SK-N-SH treated with all-trans-retinoic acid at 6 μM for 48 hours (cell line): ENCODE results near the gene MINDY4.

ENCODE experiments used
- ATAC-seq: fragments of 200-7000 bp; cut with Tn5 transposase; 3 replicates; pipeline ENCODE4 v1.9.1; 2020; ENCODE audit warnings: mild to moderate bottlenecking, moderate library complexity
- ARNTL ChIP-seq: fragments of 450-650 bp; formaldehyde crosslinking; IDR thresholded peaks from 2 replicates; pipeline ENCODE4 v1.5.0; 2020; ENCODE audit warnings: low read depth, mild to moderate bottlenecking, moderate library complexity, borderline replicate concordance
- BACH2 ChIP-seq: fragments of 250-450 bp; sonication (Bioruptor Pico); IDR thresholded peaks from 2 replicates; pipeline ENCODE4 v1.9.0; 2021; ENCODE audit warnings: mild to moderate bottlenecking, borderline replicate concordance
- CSDC2 ChIP-seq: fragments of 250-450 bp; sonication (Bioruptor Pico); IDR thresholded peaks from 2 replicates; pipeline ENCODE4 v1.5.0; 2020; ENCODE audit warnings: mild to moderate bottlenecking, moderate library complexity
- ESRRG ChIP-seq: fragments of 250-450 bp; sonication (Bioruptor Pico); IDR thresholded peaks from 2 replicates; pipeline ENCODE4 v1.6.1; 2021; ENCODE audit warnings: mild to moderate bottlenecking
- ISL1 ChIP-seq: fragments of 250-450 bp; sonication (Bioruptor Pico); IDR thresholded peaks from 2 replicates; pipeline ENCODE4 v2.1.2; 2022; ENCODE audit warnings: mild to moderate bottlenecking, moderate library complexity
- OSR1 ChIP-seq: fragments of 250-450 bp; sonication (Bioruptor Pico); IDR thresholded peaks from 2 replicates; pipeline ENCODE4 v1.8.0; 2022; ENCODE audit warnings: moderate library complexity, mild to moderate bottlenecking, inconsistent platforms
- PPARA ChIP-seq: fragments of 250-450 bp; sonication (Bioruptor Pico); IDR thresholded peaks from 2 replicates; pipeline ENCODE4 v1.5.0; 2020; ENCODE audit warnings: mild to moderate bottlenecking, borderline replicate concordance
- RARB ChIP-seq: fragments of 250-450 bp; sonication (Bioruptor Pico); IDR thresholded peaks from 2 replicates; pipeline ENCODE4 v1.8.0; 2021; ENCODE audit warnings: mild to moderate bottlenecking, moderate library complexity
- SNAI2 ChIP-seq: fragments of 250-450 bp; sonication (Bioruptor Pico); IDR thresholded peaks from 2 replicates; pipeline ENCODE4 v1.5.0; 2020; ENCODE audit warnings: mild to moderate bottlenecking, moderate library complexity
- TCF4 ChIP-seq: fragments of 250-450 bp; sonication (Bioruptor Pico); IDR thresholded peaks from 2 replicates; pipeline ENCODE4 v1.8.0; 2021; ENCODE audit warnings: mild to moderate bottlenecking, moderate library complexity, borderline replicate concordance
- TOX ChIP-seq: fragments of 250-450 bp; sonication (Bioruptor Pico); IDR thresholded peaks from 2 replicates; pipeline ENCODE4 v1.8.0; 2021; ENCODE audit warnings: mild to moderate bottlenecking, moderate library complexity, borderline replicate concordance
- ZC3H10 ChIP-seq: fragments of 250-450 bp; sonication (Bioruptor Pico); IDR thresholded peaks from 2 replicates; pipeline ENCODE4 v1.5.1; 2021; ENCODE audit warnings: mild to moderate bottlenecking, moderate library complexity
- ZFP30 ChIP-seq: fragments of 450-650 bp; formaldehyde crosslinking; IDR thresholded peaks from 2 replicates; pipeline ENCODE4 v1.5.0; 2022; ENCODE audit warnings: mild to moderate bottlenecking, moderate library complexity
- ZNF565 ChIP-seq: fragments of 450-650 bp; formaldehyde crosslinking; conservative IDR thresholded peaks from 2 replicates; pipeline ENCODE4 v1.5.0; 2020; ENCODE audit warnings: low read depth, mild to moderate bottlenecking, moderate library complexity
- TF ChIP-seq, protein P1 (sequence below): fragments of 250-450 bp; sonication (Bioruptor Pico); IDR thresholded peaks from 2 replicates; pipeline ENCODE4 v1.5.0; 2020; ENCODE audit warnings: mild to moderate bottlenecking, moderate library complexity
- TF ChIP-seq, protein P2 (sequence below): fragments of 250-450 bp; sonication (Bioruptor Pico); IDR thresholded peaks from 2 replicates; pipeline ENCODE4 v1.8.0; 2021; ENCODE audit warnings: low read depth, mild to moderate bottlenecking, moderate library complexity, borderline replicate concordance
- TF ChIP-seq, protein P3 (sequence below): fragments of 250-450 bp; sonication (Bioruptor Pico); IDR thresholded peaks from 2 replicates; pipeline ENCODE4 v1.5.1; 2021; ENCODE audit warnings: mild to moderate bottlenecking, moderate library complexity
- TF ChIP-seq, protein P4 (sequence below): fragments of 250-450 bp; sonication (Bioruptor Pico); IDR thresholded peaks from 2 replicates; pipeline ENCODE4 v1.8.0; 2020; ENCODE audit warnings: mild to moderate bottlenecking, moderate library complexity, borderline replicate concordance
- TF ChIP-seq, protein P5 (sequence below): fragments of 250-450 bp; sonication (Bioruptor Pico); IDR thresholded peaks from 2 replicates; pipeline ENCODE4 v1.5.1; 2020; ENCODE audit warnings: low read depth, mild to moderate bottlenecking, moderate library complexity

MINDY4 gene

DNA sequence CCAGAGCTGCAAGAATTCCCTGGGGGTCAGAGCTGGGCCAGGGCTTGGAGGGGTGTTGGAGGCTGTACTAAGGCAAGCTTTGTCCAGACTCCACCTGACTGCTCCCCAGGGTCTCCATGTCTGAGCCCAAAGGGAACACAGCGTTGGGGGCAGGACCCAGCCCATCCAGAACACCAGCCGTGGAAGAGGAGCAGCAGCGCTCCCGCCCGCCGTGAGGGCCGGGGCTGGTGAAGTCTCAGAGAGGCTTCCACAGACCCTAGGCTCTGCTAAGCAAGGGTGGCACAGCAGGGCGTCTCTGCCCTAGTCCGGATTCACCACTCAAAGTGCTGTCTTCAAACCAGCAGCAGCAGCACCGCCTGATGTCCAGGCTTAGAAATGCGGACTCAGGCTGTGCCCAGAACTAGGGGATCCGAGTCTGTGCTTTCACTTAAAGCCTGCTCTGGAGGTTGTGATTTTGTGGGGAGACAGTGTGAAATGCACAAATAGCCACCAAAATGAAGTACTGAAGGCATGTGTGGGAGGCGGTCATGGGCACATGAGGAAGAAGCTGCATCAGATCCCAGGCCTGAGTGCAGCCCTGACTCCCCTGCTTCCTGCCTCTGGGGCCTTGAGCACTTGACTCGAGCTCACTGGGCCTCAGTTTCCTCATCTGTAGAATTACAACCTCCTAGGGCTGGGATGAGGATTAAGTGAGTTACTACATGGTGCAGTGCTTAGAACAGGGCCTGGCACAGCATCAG is 123.8 kb downstream of the MINDY4 start (continued):
- TF ChIP-seq TOX (CRISPR knock-in tag) (no peak), SNAI2 (no peak), TCF4 (CRISPR knock-in tag) (no peak)

DNA sequence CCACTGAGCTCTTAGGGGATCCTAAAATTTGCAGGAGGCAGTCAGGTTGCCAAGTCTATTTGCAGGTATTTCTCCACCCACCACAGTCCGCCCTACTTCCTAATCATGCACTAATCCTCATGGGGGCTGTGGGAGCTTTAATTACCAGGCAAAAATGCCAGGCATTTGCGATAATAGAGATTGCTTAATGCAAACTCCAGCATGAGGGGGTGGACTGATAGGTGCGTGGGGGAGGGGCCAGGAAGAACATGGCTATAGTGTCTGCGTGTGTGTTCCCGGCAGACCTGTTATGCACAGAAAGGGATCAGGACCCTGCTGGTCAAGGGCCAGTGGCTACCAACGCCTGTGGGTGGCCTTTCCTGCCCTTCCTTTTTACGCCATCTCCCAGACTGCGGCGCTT is 124.8 kb downstream of the MINDY4 start:
- ATAC-seq = no peak
- no peak for TF ChIP-seq ESRRG (CRISPR knock-in tag)

DNA sequence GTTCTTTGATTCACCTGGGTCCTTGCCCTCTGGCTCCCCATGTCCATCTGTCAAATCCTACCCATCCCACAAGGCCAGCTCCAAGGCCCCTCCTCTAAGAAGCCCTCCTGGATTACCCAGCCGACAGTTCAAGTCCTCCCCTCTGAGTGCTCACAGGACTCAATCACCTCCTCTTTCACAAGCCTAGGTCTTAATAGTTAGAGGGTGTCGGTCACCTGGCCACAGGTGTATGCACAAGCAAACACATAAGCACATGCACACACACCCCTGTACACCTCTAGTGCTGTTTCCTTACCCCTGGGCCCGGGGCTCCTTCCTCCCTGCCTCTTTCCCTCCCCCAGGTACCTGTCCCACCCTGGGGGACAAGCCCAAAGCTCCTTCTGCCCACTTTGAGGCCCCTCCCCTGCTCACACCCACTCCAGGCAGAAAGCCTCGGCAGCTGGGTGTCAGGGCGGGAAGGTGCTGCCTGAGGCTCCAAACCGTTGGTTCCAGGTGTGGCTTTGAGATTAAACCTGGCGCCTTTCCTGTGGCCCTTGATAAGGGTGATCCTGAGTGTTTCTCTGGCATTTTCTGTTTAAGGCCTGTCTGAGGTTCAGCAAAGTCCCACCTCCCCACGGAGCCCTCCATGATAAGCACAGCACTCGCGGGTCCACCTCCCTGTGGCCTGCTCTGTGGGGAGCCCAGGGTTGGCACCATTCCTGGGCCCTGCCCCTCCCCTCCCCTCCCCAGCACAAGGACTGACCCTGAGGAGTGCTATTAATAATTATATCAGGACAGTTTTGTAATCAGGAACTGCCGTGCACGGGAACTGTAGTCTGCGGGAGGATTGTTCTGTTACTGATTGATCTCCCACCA is 125.8 kb downstream of the MINDY4 start:
- no peak for ATAC-seq
- no peak for TF ChIP-seq OSR1
- TF ChIP-seq, protein P1, sequence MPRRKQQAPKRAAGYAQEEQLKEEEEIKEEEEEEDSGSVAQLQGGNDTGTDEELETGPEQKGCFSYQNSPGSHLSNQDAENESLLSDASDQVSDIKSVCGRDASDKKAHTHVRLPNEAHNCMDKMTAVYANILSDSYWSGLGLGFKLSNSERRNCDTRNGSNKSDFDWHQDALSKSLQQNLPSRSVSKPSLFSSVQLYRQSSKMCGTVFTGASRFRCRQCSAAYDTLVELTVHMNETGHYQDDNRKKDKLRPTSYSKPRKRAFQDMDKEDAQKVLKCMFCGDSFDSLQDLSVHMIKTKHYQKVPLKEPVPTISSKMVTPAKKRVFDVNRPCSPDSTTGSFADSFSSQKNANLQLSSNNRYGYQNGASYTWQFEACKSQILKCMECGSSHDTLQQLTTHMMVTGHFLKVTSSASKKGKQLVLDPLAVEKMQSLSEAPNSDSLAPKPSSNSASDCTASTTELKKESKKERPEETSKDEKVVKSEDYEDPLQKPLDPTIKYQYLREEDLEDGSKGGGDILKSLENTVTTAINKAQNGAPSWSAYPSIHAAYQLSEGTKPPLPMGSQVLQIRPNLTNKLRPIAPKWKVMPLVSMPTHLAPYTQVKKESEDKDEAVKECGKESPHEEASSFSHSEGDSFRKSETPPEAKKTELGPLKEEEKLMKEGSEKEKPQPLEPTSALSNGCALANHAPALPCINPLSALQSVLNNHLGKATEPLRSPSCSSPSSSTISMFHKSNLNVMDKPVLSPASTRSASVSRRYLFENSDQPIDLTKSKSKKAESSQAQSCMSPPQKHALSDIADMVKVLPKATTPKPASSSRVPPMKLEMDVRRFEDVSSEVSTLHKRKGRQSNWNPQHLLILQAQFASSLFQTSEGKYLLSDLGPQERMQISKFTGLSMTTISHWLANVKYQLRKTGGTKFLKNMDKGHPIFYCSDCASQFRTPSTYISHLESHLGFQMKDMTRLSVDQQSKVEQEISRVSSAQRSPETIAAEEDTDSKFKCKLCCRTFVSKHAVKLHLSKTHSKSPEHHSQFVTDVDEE = no peak
- TF ChIP-seq TOX (CRISPR knock-in tag) = no peak
- no peak for TF ChIP-seq RARB (CRISPR knock-in tag)

DNA sequence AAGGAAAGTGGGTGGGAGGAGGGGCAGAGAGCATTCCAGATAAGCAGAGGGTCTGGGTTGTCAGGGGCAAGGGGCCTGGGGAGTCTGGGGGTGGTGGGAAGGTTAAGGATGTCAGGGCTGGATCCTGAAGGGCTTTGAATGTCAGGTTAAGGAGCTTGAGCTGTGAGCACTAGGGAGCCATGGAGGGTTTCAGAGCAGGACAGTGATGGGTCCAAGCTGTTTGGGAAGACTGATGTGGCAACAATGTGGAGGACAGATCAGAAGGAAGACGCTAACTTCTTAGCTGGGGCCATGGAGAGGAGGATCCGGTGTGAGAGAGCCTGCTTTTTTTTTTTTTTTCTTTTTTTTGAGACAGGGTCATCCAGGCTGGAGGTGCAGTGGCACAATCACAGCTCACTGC is 126.6 kb downstream of the MINDY4 start:
- no peak for TF ChIP-seq ISL1 (CRISPR knock-in tag)
- TF ChIP-seq ARNTL = no peak
- TF ChIP-seq, protein P2, sequence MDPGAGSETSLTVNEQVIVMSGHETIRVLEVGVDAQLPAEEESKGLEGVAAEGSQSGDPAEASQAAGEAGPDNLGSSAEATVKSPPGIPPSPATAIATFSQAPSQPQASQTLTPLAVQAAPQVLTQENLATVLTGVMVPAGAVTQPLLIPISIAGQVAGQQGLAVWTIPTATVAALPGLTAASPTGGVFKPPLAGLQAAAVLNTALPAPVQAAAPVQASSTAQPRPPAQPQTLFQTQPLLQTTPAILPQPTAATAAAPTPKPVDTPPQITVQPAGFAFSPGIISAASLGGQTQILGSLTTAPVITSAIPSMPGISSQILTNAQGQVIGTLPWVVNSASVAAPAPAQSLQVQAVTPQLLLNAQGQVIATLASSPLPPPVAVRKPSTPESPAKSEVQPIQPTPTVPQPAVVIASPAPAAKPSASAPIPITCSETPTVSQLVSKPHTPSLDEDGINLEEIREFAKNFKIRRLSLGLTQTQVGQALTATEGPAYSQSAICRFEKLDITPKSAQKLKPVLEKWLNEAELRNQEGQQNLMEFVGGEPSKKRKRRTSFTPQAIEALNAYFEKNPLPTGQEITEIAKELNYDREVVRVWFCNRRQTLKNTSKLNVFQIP (CRISPR knock-in tag) = no peak
- TF ChIP-seq, protein P3, sequence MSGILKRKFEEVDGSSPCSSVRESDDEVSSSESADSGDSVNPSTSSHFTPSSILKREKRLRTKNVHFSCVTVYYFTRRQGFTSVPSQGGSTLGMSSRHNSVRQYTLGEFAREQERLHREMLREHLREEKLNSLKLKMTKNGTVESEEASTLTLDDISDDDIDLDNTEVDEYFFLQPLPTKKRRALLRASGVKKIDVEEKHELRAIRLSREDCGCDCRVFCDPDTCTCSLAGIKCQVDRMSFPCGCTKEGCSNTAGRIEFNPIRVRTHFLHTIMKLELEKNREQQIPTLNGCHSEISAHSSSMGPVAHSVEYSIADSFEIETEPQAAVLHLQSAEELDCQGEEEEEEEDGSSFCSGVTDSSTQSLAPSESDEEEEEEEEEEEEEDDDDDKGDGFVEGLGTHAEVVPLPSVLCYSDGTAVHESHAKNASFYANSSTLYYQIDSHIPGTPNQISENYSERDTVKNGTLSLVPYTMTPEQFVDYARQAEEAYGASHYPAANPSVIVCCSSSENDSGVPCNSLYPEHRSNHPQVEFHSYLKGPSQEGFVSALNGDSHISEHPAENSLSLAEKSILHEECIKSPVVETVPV (CRISPR knock-in tag) = no peak
- TF ChIP-seq PPARA (CRISPR knock-in tag) = no peak
- TF ChIP-seq, protein P4, sequence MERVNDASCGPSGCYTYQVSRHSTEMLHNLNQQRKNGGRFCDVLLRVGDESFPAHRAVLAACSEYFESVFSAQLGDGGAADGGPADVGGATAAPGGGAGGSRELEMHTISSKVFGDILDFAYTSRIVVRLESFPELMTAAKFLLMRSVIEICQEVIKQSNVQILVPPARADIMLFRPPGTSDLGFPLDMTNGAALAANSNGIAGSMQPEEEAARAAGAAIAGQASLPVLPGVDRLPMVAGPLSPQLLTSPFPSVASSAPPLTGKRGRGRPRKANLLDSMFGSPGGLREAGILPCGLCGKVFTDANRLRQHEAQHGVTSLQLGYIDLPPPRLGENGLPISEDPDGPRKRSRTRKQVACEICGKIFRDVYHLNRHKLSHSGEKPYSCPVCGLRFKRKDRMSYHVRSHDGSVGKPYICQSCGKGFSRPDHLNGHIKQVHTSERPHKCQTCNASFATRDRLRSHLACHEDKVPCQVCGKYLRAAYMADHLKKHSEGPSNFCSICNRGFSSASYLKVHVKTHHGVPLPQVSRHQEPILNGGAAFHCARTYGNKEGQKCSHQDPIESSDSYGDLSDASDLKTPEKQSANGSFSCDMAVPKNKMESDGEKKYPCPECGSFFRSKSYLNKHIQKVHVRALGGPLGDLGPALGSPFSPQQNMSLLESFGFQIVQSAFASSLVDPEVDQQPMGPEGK (CRISPR knock-in tag) = no peak
- no peak for ATAC-seq

DNA sequence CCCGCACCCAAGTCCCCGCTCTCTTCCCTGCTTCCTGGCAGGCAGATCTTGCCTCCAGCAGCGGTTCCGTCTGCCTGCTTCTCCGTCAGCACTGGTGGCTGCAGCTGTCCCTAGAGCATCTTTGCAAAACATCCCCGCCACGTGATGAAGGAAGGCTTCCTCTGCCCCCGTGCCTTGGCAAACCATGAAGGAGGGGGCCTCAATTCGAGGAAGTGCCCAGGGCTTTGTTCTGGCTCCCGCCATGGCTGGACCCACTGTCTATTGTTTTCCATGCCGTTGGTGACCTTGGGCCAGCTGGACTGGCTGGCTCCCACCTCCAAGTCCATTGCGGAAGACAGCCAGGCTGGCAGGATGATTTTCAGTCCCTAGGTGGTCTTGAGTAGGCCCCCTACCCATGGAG is 127.2 kb downstream of the MINDY4 start:
- no peak for TF ChIP-seq OSR1
- TF ChIP-seq, protein P4 (CRISPR knock-in tag) = no peak
- no peak for TF ChIP-seq ZC3H10 (CRISPR knock-in tag)
- no peak for TF ChIP-seq ZFP30
- TF ChIP-seq, protein P5, sequence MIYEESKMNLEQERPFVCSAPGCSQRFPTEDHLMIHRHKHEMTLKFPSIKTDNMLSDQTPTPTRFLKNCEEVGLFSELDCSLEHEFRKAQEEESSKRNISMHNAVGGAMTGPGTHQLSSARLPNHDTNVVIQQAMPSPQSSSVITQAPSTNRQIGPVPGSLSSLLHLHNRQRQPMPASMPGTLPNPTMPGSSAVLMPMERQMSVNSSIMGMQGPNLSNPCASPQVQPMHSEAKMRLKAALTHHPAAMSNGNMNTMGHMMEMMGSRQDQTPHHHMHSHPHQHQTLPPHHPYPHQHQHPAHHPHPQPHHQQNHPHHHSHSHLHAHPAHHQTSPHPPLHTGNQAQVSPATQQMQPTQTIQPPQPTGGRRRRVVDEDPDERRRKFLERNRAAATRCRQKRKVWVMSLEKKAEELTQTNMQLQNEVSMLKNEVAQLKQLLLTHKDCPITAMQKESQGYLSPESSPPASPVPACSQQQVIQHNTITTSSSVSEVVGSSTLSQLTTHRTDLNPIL (CRISPR knock-in tag) = no peak
- no peak for TF ChIP-seq ZNF565
- TF ChIP-seq RARB (CRISPR knock-in tag) = no peak
- TF ChIP-seq, protein P3 (CRISPR knock-in tag) = no peak
- no peak for TF ChIP-seq CSDC2 (CRISPR knock-in tag)
- no peak for TF ChIP-seq TCF4 (CRISPR knock-in tag)
- TF ChIP-seq BACH2 = no peak
- ATAC-seq = no peak
